HG03575 (cell line): ENCODE results near the gene TMEM238.
"Not testable (repeated sequence)": the region's sequence is repeated elsewhere in the genome, so short reads cannot be mapped to it uniquely, and the experiment has no call there.

ENCODE experiments used
- ATAC-seq: cut with Tn5 transposase; IDR thresholded peaks from one replicate; pipeline ENCODE4 v1.9.1; 2021; ENCODE audit not compliant: unreplicated experiment, insufficient number of reproducible peaks, low FRiP score; ENCODE audit errors: extremely low read depth

The TMEM238 gene, protein sequence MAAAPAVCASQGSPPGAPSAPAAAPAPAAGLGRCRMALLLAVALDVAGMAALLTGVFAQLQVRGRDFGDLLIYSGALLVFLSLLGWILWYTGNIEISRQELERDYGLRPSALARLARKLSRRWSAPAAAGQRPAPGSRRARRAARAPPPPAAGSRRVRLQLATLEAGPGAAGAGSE

DNA sequence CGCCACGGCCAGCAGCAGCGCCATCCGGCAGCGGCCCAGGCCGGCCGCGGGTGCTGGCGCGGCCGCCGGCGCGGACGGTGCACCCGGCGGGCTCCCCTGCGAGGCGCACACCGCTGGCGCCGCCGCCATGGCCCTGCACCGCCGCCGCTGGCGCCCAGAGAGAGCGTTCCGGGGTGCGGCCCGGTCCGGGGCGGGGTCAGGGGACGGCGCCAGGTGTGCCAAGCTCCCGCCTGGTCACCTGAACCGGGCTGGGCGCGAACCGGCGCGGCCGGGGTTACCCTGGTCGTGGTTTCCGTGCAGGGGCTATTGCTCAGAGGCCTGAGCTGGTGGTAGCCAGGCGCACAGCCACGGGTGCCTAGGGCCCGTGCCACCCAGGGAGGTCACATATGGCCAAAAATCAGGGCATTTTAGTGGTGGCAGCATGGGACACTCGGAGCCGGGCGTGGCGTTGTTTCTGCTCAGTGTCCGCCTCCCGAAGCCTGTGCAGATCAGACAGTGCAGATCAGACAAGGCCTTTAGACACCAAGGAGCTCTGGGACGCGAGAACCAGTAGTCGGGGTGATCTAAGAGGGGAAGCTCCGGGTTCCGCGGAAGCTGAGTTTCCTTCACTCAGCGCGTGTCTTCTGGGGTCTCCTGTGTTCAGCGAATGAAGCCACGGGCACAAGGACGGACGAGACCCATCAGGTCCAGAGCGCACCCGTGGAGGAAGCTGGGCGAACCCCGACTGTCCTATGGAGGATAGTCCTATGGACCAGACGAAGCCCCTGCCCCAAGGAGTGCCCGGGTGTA is at the start of gene TMEM238:
TSS of gene TMEM238 (minus strand) at position 162 of the 789 bp plus-strand sequence. CDS start at position 129, 33 bp downstream.
- ATAC-seq, result no peak

DNA sequence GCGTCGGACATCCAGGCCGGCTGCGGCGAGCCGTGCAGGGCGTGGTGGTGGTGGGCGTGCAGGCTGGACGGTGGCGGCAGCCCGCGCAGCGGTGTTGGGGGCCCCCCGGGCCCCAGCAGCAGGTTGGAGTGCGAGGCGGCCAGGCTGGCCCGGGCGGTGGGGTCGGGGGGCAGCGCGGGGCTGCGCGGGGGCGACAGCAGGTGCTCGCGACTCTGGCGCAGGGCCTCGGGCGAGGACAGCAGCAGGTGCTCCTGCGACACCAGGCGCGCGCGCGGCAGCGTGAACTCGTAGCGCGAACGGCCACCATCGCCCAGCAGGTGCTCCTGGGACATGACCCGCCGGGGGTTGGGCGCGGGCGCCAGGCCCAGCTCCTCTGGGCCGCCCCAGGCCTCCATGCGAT is 49.2 kb upstream of the TMEM238 start:
- no peak for ATAC-seq

- no peak for ATAC-seq
Observed at GRCh38 chr19:55432241-55432959, 48.3 kb upstream of the TMEM238 start.

- ATAC-seq, result no peak
Observed at GRCh38 chr19:55431183-55431582, 47.1 kb upstream of the TMEM238 start.

GRCh38 chr19:55426042-55426441 is 42.0 kb upstream of the TMEM238 start:
- ATAC-seq, result no peak

DNA sequence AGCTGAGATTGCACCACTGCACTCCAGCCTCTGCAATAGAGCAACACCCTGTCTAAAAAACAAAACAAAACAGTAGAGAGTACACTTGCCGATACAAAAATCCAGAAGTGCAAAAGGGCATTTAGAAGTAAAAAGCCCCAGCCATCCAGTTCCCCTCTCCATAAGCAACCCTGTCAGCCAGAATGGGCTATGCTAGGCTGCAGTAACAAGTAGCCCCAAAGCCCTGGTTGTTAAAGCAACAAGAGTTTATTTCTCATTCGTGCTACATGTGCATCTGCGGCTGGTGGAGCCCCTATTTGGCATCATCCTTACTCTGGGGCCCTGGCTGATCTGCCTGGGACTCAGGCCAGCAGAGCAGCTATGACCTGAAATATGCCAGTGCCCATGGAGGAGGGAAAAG is 40.4 kb upstream of the TMEM238 start:
- no peak for ATAC-seq

GRCh38 chr19:55423225-55424005 is 39.3 kb upstream of the TMEM238 start:
- ATAC-seq, result no peak

DNA sequence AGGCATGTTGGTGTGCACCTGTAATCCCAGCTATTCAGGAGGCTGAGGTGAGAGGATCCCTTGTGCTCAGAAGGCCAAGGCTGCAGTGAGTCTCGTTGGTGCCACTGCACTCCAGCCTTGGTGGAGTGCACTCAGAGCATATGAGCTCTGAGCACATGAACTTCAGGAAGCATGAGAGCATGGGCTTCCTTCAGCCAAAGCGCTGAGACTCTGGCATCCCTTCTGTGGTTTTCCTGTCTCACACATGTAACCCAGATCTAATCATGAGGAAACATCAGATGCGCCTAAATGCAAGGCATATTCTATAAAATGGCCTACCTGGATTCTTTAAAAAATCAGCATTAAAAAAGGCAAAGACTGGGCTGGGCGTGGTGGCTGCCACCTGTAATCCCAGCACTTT is 37.2 kb upstream of the TMEM238 start:
- not testable (repeated sequence) for ATAC-seq

DNA sequence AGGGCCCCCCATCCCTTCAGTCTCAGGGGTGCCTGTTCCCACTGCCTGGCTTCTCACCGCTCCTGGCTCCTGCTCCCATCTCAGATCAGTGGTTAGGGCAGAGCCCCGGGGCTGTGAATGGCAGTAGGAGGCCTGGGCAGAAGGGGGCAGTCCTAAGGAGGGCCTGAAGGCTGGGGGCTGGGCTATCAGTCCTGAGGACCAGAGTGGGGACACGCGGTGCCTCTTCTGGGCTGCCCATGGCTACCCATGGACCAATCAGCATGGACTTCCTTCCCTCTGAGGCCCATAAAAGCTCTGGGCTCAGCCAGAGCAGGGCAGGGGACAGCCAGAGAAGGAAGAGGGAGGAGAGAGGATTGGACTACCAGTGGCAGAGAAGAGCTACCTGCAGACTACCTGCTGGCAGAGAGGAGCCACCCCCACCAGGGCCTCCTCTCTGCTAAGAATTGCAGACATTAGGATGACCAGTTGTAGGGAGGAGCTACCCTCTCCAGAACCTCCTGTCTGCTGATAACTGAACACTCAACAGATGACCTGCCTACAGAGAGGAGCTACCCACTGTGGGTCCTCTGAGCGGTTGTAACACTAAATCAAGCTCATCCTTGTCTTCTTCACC is 35.6 kb upstream of the TMEM238 start:
- no peak for ATAC-seq

DNA sequence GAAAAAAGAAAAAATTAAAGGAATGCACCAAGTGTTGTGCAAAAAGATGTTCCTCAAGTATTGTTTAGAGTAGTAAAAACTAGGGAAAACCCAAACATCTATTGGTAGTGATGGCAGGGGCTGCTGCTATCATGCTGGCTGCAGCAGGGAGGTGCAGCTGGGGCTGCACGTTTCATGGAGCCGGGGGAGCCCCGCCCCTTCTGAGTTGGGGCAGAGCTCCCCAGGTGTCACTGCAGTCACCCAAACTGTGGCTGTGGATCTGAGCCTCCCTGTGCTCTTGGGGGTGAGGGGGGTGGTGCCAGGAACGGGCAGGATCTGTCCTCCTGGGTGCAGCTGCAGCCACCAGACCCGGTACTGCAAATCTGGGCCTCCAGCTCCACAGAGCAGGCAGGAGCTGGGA is 35.0 kb upstream of the TMEM238 start:
- no peak for ATAC-seq

- ATAC-seq, result no peak
Observed at GRCh38 chr19:55418185-55418584, 34.1 kb upstream of the TMEM238 start.

GRCh38 chr19:55410168-55410567 is 26.1 kb upstream of the TMEM238 start:
- no peak for ATAC-seq

GRCh38 chr19:55409179-55409578 is 25.1 kb upstream of the TMEM238 start:
- ATAC-seq, result not testable (repeated sequence)

DNA sequence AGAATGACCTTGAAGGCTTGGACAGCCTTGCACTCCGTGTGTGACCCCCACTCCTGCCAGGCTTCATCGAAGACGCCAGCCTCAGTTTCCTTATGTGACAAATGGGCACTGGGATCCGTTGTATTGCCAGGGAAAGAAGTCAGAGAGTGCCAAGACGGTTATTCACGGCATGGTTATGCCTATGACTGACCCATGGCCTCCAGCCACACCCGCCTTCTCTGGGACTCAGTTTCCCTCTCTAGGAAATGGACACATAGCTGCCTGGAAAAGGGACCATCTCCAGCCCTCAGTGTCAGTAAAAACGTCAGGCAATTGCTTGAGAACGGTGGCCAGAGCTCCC is 24.4 kb upstream of the TMEM238 start:
- ATAC-seq, result no peak

- ATAC-seq, result peak; percentile 42
Observed at GRCh38 chr19:55407800-55408532, 23.9 kb upstream of the TMEM238 start.

GRCh38 chr19:55407550-55407799 is 23.4 kb upstream of the TMEM238 start, which contains the start of gene UBE2S:
TSS of gene UBE2S (minus strand) at chr19:55407788. CDS start at chr19:55407589, 199 bp downstream.
- ATAC-seq, result not testable (repeated sequence)

DNA sequence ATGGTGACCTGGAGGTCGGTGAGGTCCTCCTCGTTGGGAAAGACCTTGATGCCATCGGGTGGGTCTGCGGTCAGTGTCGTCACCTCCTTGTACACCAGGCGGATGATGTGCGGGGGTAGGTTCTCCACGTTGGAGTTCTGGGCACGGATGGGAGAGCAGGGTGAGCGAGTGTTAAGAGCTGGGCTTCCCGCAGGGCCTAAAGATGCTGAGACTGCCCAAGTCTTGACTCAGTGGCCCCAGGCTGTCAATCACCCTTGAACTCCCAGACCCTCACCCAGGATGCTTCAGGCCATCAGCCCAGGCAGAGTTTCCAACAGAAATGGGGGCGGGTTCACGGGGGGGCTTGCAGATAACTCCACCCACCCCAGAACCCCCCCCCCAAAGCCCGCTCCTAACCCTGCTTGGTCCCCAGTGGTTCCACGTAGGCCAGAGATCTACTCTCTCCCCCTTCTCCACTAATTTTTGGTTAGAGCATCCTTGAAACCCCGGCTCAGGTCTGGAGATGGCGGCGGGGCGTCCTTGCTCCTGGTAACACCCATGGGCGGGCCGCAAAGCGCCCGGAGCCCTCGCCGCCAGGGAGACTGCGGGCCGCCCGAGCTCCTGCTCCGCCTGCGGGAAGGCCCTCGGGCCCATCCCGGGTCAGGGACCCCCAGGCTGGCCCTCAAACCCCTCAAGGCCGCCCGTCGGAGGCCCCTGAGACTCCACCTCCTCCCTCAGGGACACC is 22.9 kb upstream of the TMEM238 start:
- ATAC-seq, result no peak
